NT2/D1 (cell line): ENCODE results near the gene ADAMTS19.

ENCODE experiments used
- SUZ12 ChIP-seq: IDR thresholded peaks from 2 replicates; pipeline ENCODE4 v1.6.1; 2011; ENCODE audit not compliant: insufficient read length, insufficient read depth; ENCODE audit errors: extremely low read depth
- YY1 ChIP-seq: IDR thresholded peaks from 2 replicates; pipeline ENCODE4 v1.6.1; 2011; ENCODE audit not compliant: insufficient read length, insufficient read depth

DNA sequence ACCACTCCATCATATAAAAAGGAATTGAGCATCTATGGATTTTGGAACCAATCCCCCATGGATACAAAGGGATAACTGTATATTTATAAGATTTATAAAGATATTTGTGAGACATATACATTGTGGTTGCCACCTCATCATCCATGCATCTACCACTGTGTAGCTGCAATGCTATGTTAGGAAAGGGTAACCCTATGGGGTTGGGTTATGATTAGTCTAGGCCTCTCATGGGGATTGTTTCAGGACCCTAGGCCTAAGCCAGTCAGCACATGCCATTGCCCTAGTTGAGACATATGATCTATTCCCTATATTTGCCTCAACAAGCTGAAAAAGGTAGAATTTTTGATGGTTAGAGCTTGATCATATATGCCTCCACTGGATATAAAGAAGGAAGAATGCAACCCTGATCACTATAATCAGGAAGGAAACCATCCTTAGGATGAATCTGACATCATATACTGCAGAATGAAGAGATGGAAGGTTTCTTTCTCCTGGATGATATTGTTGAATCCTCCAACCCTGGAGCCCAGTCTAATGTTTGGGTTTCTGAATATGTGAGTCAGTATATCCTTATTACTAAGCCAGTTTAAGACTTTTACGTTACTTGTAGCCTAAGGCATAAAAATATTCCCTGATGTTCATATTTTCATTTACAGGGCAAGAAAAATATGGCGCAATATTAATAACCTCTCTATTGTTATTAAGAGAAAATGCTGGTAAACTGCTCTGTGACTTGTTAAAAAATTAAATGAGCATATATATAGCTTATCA, 94.2 kb downstream of the ADAMTS19 start:
- no peak for TF ChIP-seq SUZ12
- no peak for TF ChIP-seq YY1
